Left cardiac atrium (tissue), 4 donors: ENCODE results near the gene PADI3. TPM values are rescaled to one million over a fixed set of nuclear protein-coding genes. Genes with fewer than 3 reads are reported as not detected.

Source experiments
- ATAC-seq, 2 donors: fragments of 200-7000 bp; cut with Tn5 transposase; one replicate each; pipeline ENCODE4 v1.9.1; 2020; ENCODE audit warnings: mild to moderate bottlenecking in 2 of 2, moderate library complexity in 2 of 2
- DNase-seq: peaks from one replicate; pipeline ENCODE4 v3.0.0-alpha.2; 2020
- intact Hi-C, 2 donors: fragments of 100-400 bp; cut with DNase I; formaldehyde crosslinking; loops; one replicate each; pipeline versions ENCODE4 v1.14.1 to v1.15.1; 2022 to 2023
- total RNA-seq, 2 donors: library from RNA; stranded (reverse); fragmentation: NEBNext Ultra II Directional; extraction: Animal tissue kit (Norgen Biotek cat#: 25700); gene quantifications; one replicate each; pipeline ENCODE4 v1.2.1, GENCODE V29; 2021
- donor health status: DM: no; HTN: yes; CAD: no.
- donor health status: DM: no; HTN: yes; CAD: no; lungs with severe emphysema.
- donor health status: DM: yes; HTN: yes; CAD: no.
- donor health status: Dilated cardiomyopathy.

The PADI3 gene
- total RNA-seq, 2 donors from 2014 or later: not detected

- ATAC-seq (no peak), DNase-seq (no peak)
- intact Hi-C loops: no loop called here
Observed at GRCh38 chr1:17260264-17260663, 11.4 kb downstream of the PADI3 start.

DNA sequence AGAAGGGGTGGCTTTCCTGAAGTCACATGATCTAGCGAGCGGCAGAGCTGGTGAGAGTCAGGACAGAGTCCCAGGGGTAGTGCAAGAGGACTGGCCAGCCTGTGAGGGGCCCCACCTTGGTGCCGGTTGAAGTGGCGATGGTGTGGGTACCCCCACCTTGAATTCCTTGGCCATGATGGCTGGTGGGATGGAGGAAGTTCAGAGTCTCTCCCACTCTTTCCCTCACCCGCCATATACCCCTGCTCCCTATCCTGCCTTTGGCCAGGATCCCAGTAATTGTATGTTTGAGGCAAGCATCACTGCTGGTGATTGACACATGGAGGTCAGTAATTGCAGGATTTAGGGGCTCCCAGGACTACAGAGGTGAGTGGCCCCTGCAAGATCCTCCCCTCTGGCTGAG, 11.8 kb downstream of the PADI3 start:
- intact Hi-C loops: no loop called here
- DNase-seq: no peak
- ATAC-seq: no peak

GRCh38 chr1:17263936-17264335, 15.0 kb downstream of the PADI3 start:
- intact Hi-C loops: no loop called here
- DNase-seq (no peak), ATAC-seq (no peak)

DNA sequence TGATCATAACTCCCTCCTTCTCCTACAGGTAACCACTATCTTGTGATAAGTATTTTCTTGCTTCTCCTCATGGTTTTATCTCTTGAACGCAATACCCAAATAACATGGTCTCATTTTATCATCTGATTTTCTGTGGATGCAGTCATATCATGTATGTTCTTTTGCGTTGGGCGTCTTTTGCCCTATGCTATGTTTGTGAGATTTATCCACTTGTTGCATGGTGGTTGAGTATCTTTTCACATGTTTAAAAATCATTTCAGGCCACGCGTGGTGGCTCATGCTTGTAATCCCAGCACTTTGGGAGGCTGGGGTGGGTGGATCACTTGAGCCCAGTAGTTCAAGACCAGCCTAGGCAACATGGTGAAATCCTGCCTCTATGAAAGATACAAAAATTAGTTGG, 15.6 kb downstream of the PADI3 start:
- intact Hi-C loops: no loop called here
- ATAC-seq (no peak), DNase-seq (no peak)

DNA sequence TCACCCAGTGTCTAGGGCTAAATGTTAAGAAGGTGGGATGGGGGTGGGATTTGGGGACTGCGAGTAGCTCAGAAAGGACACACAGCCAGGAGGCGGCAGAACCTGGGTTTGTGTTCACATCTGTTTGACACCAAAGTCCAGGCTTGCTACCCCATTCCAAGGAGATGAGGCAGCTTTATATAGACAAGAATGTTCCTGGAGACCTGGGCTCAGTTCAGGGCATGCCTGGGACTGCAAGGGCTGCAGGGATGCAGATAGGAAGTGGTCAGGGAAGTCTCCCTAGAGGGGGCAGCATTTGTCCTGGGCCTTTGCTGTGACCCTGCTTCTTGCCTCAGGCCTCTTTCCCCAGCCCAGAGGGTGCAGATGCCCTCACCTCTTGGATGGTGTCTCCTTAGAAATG, 16.3 kb downstream of the PADI3 start:
- DNase-seq: no peak
- ATAC-seq: no peak
- intact Hi-C loops: no loop called here

DNA sequence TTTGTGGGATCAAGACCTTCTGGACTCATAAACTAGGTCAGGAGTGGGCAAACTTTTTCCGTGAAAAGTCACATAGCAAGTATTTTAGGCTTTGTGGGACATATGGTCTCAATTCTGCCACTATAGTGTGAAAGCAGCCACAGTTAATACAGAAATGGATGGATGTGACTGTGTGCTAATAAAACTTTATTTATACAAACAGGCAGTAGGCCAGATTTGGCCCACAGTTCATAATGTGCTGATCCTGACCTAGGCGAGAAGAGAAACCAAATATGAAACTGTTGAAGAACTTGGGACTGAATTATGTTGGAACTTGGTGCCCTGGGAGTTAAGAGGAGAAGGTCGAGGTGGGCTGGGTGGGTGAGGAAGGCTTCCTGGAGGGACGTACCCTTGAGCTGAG, 17.1 kb downstream of the PADI3 start:
- ATAC-seq (no peak), DNase-seq (no peak)
- intact Hi-C loops: no loop called here

DNA sequence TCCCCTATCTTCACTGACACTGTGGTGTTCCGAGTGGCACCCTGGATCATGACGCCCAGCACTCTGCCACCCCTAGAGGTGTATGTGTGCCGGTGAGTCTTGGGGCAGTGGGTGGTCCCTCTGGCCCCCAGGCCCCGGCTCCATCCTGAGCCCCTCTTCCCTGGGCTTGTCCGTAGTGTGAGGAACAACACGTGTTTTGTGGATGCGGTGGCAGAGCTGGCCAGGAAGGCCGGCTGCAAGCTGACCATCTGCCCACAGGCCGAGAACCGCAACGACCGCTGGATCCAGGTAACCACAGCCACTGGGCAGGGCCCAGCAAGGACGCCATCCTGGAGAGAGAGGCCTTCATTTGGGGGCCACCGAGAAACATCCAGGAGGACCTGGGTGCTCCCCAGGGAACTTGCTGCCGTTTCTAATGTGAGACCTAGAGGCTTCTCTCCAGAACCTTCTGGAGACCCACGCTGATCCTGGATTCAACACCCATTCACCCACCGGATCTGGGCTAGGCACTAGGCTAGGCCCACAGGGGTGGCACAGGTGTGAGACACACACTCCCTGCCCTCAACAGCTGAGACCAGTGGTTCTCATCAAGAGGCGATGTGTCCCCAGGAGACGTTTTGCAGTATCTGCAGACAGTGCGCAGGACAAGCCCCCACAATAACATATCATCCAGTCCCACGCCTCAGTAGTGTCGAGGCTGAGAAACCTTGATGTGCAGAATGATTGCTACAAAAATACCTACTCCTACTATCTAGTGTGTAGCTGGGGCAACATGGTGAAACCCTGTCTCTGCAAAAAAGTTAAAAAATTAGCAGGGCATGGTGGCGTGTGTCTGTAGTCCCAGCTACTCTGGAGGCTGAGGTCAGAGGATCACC, 22.2 kb downstream of the PADI3 start:
- ATAC-seq (no peak), DNase-seq (no peak)
- intact Hi-C loops: no loop called here

GRCh38 chr1:17272066-17272465, 23.2 kb downstream of the PADI3 start:
- ATAC-seq (no peak), DNase-seq (no peak)
- intact Hi-C loops: no loop called here

DNA sequence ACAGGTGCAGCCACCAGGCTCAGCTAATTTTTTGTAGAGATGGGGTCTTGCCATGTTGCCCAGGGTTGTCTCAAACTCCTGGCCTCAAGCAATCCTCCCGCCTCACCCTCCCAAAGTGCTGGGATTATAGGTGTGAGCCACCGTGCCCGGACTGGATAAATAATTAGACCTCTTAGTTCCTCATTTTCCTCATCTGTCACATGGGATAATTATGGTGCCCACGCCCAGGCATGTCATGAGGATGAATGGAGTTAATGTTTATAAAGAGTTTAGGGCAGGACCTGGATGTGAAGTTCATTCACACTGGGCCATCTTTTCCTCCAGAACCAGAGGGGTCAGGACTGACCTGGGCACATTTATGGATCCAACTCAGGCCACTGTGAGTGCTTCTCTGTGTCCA, 23.7 kb downstream of the PADI3 start:
- ATAC-seq (no peak), DNase-seq (no peak)
- intact Hi-C loops: no loop called here

- DNase-seq (no peak), ATAC-seq (no peak)
- intact Hi-C loops: no loop called here
Observed at GRCh38 chr1:17273096-17273495, 24.2 kb downstream of the PADI3 start.

- intact Hi-C loops: no loop called here
- DNase-seq (no peak), ATAC-seq (no peak)
Observed at GRCh38 chr1:17274186-17275170, 25.6 kb downstream of the PADI3 start.

GRCh38 chr1:17276568-17276967, 27.7 kb downstream of the PADI3 start:
- DNase-seq: no peak
- intact Hi-C loops: no loop called here

DNA sequence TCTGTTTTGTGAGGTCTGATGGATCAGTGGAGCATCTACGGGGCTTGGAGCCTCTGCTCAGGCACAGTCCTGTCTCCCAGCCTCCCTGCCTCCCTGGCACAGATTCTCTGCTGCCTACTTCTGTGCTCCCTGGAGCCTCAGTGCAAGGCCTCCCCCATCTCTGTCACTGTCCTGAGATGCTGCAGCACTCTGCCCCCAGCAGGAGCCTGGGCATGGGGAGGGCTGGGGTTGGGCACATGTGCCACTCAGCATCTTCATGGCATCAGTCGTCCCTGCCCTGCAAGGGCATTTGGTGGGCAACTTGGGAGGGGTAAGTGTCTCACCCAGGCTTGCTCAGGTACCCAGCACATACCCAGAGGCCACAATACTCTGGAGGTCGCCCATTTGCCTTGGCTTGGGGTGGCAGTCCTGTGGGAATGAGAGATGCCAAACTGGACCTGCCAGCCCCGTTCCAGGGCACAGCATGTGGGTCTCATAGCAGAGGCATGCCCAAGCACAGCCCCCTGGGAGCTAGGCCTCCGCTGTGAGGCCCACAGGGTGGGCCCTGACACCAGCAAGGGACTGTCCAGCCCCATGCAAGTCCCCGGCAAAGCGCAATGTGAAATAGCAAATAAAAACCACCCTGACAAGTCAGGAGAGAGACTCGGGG, 28.7 kb downstream of the PADI3 start:
- DNase-seq (no peak), ATAC-seq (no peak)
- intact Hi-C loops: no loop called here

More at GRCh38 chr1:17276568-17276967, 27.7 kb downstream of the PADI3 start:
- no peak for ATAC-seq

DNA sequence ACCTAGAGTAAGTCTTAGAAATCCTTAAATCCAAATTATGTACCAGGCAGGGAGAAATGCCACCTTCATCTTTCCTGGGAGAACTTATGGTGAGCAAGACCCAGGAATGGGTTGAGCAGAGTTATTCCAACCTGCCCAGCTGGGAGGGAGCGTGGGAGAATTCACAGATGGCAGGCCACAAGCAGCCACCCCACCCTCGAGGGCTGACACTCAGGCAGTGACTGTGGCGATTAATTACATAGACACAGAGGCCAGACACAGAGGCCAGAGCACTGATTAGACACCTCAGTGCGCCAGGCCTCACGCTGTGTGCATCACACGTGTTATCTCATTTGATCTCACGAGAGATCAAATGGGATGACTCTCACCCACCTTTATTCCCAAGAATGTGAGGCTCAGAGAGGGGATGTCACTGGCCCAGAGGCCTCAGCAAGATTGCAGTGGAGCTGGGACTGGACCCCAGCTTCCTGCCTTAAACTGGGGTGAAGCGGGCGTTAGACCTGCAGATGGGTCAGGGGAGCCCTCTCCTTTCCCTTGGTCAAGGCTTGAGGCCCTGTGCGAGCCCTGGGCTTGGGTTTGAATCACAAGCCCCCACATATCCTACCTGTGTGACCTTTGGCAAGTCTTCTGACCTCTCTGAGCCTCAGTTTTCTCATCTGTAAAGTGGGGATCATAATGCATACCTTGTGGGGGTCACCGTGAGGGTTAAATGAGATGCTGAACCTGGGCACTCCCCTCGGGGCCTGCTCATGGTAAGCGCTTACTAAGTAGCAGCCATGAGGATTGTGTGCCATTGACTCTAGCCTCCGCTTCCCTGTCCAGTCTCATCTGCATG, 30.3 kb downstream of the PADI3 start:
- DNase-seq (no peak), ATAC-seq (no peak)
- intact Hi-C loops: no loop called here

- ATAC-seq (no peak), DNase-seq (no peak)
- intact Hi-C loops: no loop called here
Observed at GRCh38 chr1:17280436-17280835, 31.5 kb downstream of the PADI3 start.

GRCh38 chr1:17280894-17281293, 32.0 kb downstream of the PADI3 start:
- intact Hi-C loops: no loop called here
- no peak for DNase-seq
- no peak for ATAC-seq

DNA sequence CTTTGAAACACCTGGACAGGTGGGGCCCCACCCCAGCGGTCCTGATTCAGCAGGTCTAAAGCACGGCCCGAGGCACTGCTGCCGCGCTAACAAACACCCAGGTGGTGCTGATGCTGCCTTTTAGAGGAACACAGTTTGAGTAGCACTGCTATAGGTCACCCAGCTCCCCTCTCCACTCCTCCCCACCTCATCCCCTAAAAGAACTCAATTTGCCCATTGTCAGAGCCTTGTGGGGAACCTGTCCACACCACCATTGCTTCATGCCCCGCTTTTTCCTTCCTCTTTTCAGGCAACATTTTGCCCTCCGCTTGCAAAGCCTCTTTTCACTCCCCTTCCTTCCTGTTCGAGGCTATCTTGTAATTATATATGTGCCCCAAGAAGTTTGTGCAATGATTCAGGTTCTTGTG, 32.9 kb downstream of the PADI3 start:
- ATAC-seq (no peak), DNase-seq (no peak)
- intact Hi-C loops: no loop called here

- intact Hi-C loops: no loop called here
- ATAC-seq (no peak), DNase-seq (no peak)
Observed at GRCh38 chr1:17282836-17283235, 33.9 kb downstream of the PADI3 start.

- intact Hi-C loops: no loop called here
- ATAC-seq: no peak
- no peak for DNase-seq
Observed at GRCh38 chr1:17286646-17287045, 37.7 kb downstream of the PADI3 start.
